ENCODE measurements around the gene PTPRR. TPM values are rescaled to one million over a fixed set of nuclear protein-coding genes. Genes with fewer than 3 reads are reported as not detected.

Gene PTPRR
- total RNA-seq, 1 experiment from 2014 or later, result 1.3 TPM

DNA sequence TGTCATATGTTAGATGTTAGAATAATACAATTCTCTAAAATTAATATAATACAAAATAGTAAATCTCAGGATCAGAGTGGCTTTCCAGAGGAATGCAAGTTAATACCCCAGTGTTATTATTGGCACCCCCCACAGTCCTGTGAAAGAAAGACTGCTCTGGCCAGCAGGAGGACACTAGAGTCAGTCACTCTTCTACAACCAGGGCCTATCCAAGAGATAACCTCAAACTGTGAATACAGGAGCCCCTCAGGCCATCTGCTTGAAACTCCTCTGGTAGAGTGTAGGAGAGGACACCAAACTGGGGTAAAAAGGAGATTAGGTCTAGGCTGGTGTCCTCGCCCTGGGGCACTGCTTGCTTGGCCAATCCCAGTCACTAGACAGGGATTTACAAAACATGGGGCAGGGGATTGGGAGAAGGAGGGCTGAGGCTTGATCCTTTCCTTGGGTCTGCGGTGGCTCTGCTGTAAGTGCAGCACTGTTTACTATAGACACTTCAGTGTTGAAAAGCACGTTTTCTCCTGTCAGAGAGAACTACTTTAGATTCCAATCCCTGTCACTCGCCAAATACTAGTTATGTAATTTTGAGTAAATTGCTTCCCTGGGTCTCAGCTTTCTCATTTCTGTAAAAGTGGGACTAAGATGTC lies 44.5 kb upstream of the PTPRR start:
- Mint-ChIP-seq H3K4me3 (ENCODE audit: unreplicated experiment) (no peak overlapping the region), H3K9me3 (ENCODE audit: unreplicated experiment) (no peaks in the 10 kb centered on the region), H3K36me3 (ENCODE audit: insufficient read depth, unreplicated experiment) (no peaks in the 10 kb centered on the region), H3K27me3 (ENCODE audit: insufficient read depth, unreplicated experiment) (peaks cover 3% of the 10 kb centered on the region), H3K27ac (ENCODE audit: unreplicated experiment) (no peak overlapping the region), H3K4me1 (ENCODE audit: low read depth, unreplicated experiment) (no peaks in the 10 kb centered on the region)
- H3K36me3 ChIP-seq (ENCODE audit: control insufficient read depth, insufficient read depth, low read length), result no peaks in the 10 kb centered on the region
- H3K27me3 ChIP-seq (replicated peaks; ENCODE audit: control insufficient read depth, insufficient read depth, low read length), result no peaks in the 10 kb centered on the region
- no TSS peak for BruUV-seq (replicated peaks)
- ChIA-PET POLR2A (no interaction called here), CTCF (no interaction called here)
- no peaks in the 10 kb centered on the region for H3K9me3 ChIP-seq
- DNase-seq, result no peak
- intact Hi-C loops (cut with micrococcal nuclease; ENCODE audit: unreplicated experiment), result no loop called here
- H3K4me3 ChIP-seq (ENCODE audit: low read depth, low read length), result no peak overlapping the region
- TF ChIP-seq, protein P1, sequence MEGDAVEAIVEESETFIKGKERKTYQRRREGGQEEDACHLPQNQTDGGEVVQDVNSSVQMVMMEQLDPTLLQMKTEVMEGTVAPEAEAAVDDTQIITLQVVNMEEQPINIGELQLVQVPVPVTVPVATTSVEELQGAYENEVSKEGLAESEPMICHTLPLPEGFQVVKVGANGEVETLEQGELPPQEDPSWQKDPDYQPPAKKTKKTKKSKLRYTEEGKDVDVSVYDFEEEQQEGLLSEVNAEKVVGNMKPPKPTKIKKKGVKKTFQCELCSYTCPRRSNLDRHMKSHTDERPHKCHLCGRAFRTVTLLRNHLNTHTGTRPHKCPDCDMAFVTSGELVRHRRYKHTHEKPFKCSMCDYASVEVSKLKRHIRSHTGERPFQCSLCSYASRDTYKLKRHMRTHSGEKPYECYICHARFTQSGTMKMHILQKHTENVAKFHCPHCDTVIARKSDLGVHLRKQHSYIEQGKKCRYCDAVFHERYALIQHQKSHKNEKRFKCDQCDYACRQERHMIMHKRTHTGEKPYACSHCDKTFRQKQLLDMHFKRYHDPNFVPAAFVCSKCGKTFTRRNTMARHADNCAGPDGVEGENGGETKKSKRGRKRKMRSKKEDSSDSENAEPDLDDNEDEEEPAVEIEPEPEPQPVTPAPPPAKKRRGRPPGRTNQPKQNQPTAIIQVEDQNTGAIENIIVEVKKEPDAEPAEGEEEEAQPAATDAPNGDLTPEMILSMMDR (IDR thresholded peaks at IDR 0.05; ENCODE audit: insufficient read depth in 1 of 2, low read depth in 1 of 2, low read length in 1 of 2, severe bottlenecking in 1 of 2, unreplicated experiment in 1 of 2), result no peak
- no peaks in the 10 kb centered on the region for H3K4me1 ChIP-seq

DNA sequence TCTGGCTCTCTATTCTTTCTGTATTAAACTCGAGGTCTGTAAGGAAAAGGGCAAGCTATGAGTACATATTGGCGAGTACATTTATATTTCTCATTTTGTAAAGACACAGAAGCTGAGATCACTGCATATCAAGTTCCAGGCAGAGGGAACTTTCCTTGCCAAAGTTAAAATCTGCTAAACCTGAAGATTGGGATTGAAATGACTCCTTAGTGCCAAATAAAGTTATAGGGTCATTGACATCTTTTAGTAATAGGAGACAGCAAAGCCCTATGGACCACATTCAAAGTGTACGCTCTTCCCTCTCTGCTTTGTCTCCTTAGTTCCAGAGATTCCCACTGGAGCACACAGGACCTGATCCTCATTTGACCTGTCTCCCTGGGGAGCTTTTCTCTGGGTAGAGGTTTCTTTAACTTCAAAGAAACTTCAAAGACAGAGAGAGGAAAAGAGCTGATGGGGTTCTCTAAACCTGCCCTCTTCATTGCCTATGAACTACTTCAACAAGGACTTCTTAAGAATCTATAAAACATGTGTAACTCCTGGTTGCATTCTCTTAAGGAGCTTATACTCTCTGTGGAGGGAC lies 42.6 kb upstream of the PTPRR start:
- H3K27me3 Mint-ChIP-seq (ENCODE audit: insufficient read depth, unreplicated experiment), result peaks cover 3% of the 10 kb centered on the region

DNA sequence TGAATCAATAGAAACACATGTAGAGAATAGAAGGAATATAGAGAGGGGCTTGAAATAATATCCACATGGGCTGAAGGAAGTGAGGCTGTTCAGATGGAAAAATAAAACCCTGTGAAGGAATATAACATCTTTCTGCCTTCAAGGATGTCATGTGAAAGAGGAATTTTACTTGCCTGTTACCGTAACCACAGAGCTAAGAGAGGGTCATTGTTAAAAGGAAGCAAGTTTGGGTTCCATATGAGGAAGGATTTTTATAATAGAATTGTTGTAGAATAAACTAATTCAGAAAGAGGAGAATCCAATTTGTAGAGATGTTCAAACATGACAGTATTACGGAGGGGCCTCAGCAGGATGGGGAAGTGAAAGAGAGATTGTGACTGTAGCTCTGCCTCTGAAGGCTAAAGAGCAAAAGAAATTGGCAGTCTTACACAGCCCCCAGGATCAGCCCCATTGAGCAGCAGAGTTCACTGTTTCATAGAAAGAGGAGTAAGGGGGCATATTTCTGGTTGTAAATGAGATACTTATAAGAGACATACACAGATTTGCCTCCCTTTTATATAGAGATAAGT lies 41.8 kb upstream of the PTPRR start:
- Histone ChIP-seq H3K9me3 (no peaks in the 10 kb centered on the region), H3K4me1 (no peaks in the 10 kb centered on the region), H3K4me3 (ENCODE audit: low read depth, low read length) (no peak overlapping the region), H3K36me3 (ENCODE audit: control insufficient read depth, insufficient read depth, low read length) (no peaks in the 10 kb centered on the region), H3K27me3 (replicated peaks; ENCODE audit: control insufficient read depth, insufficient read depth, low read length) (no peaks in the 10 kb centered on the region)
- Mint-ChIP-seq H3K9me3 (ENCODE audit: unreplicated experiment) (no peaks in the 10 kb centered on the region), H3K27ac (ENCODE audit: unreplicated experiment) (no peak overlapping the region), H3K27me3 (ENCODE audit: insufficient read depth, unreplicated experiment) (peaks cover 3% of the 10 kb centered on the region), H3K36me3 (ENCODE audit: insufficient read depth, unreplicated experiment) (no peaks in the 10 kb centered on the region), H3K4me3 (ENCODE audit: unreplicated experiment) (no peak overlapping the region), H3K4me1 (ENCODE audit: low read depth, unreplicated experiment) (no peaks in the 10 kb centered on the region)
- no peak for DNase-seq
- CTCF ChIA-PET, result no interaction called here
- intact Hi-C loops (cut with micrococcal nuclease; ENCODE audit: unreplicated experiment), result no loop called here
- no TSS peak for BruUV-seq (replicated peaks)
- POLR2A ChIA-PET, result no interaction called here
- TF ChIP-seq, protein P1 (IDR thresholded peaks at IDR 0.05; ENCODE audit: insufficient read depth in 1 of 2, low read depth in 1 of 2, low read length in 1 of 2, severe bottlenecking in 1 of 2, unreplicated experiment in 1 of 2), result no peak

More for the DNA sequence above, 42.6 kb upstream of the PTPRR start:
- CTCF ChIA-PET, result no interaction called here
- Mint-ChIP-seq H3K27ac (ENCODE audit: unreplicated experiment) (no peak overlapping the region), H3K9me3 (ENCODE audit: unreplicated experiment) (no peaks in the 10 kb centered on the region), H3K4me1 (ENCODE audit: low read depth, unreplicated experiment) (no peaks in the 10 kb centered on the region), H3K36me3 (ENCODE audit: insufficient read depth, unreplicated experiment) (no peaks in the 10 kb centered on the region), H3K4me3 (ENCODE audit: unreplicated experiment) (no peak overlapping the region)
- no peak for DNase-seq
- H3K36me3 ChIP-seq (ENCODE audit: control insufficient read depth, insufficient read depth, low read length), result no peaks in the 10 kb centered on the region
- no peaks in the 10 kb centered on the region for H3K9me3 ChIP-seq
- TF ChIP-seq, protein P1 (IDR thresholded peaks at IDR 0.05; ENCODE audit: insufficient read depth in 1 of 2, low read depth in 1 of 2, low read length in 1 of 2, severe bottlenecking in 1 of 2, unreplicated experiment in 1 of 2), result no peak
- POLR2A ChIA-PET, result no interaction called here
- intact Hi-C loops (cut with micrococcal nuclease; ENCODE audit: unreplicated experiment), result no loop called here
- no peaks in the 10 kb centered on the region for H3K4me1 ChIP-seq
- BruUV-seq (replicated peaks), result no TSS peak
- H3K27me3 ChIP-seq (replicated peaks; ENCODE audit: control insufficient read depth, insufficient read depth, low read length), result no peaks in the 10 kb centered on the region
- H3K4me3 ChIP-seq (ENCODE audit: low read depth, low read length), result no peak overlapping the region
